K562 (cell line): Measurements from ENCODE around the gene CDC25B. TPM values are rescaled to one million over a fixed set of nuclear protein-coding genes. Genes with fewer than 3 reads are reported as not detected.

Experiments used
- ATAC-seq: fragments of 200-7000 bp; cut with Tn5 transposase; 3 replicates; pipeline ENCODE4 v1.9.1; 2020; ENCODE audit warnings: moderate library complexity
- BruUV-seq: library from RNA; stranded (reverse); fragments of 400-500 nt; replicated peaks from 2 replicates; lab custom pipeline; 2021; lab: Mats Ljungman, UMichigan
- CTCF ChIA-PET: fragments of 300-600 bp; formaldehyde crosslinking; extraction: SDS; loops from one replicate; lab custom pipeline; 2021; ENCODE audit warnings: low intra/inter-chr PET ratio; lab: Yijun Ruan, JAX
- POLR2A ChIA-PET: fragments of 300-600, 350-650 bp; sonication (Branson Sonifier 250); formaldehyde crosslinking; extraction: SDS; loops from one replicate; lab custom pipeline; 2021; ENCODE audit warnings: antibody characterized with exemption, inconsistent platforms; lab: Yijun Ruan, JAX
- DNase-seq, 4 experiments: peaks; one replicate each; pipeline versions ENCODE4 v3.0.0 to v3.0.0-alpha.2; 2011 to 2018; ENCODE audit warnings: low spot score in 3 of 4, mixed read lengths in 3 of 4; ENCODE audit errors: extremely low read depth in 1 of 4
- FAIRE-seq: peaks from 2 replicates; lab custom pipeline; 2011; peaks lifted over from hg19 to GRCh38; lab: Jason Lieb, UNC
- H2AFZ ChIP-seq: 2 replicates; pipeline ENCODE4 v1.6.0; 2011; ENCODE audit warnings: low read depth, low read length, control low read depth, inconsistent platforms
- H3K27ac ChIP-seq: fragments of 200-600 bp; 3 replicates; pipeline ENCODE4 v1.8.0; 2011; ENCODE audit warnings: low read depth, mild to moderate bottlenecking, control low read depth, inconsistent platforms, low read length, moderate library complexity, mixed read lengths; ENCODE audit errors: extremely low read depth
- H3K27me3 ChIP-seq, 2 experiments: fragments of 300-600 bp in 1 of 2; 2 replicates in 1 of 2; 3 replicates in 1 of 2; pipeline versions ENCODE4 v1.6.0 to v1.8.0; 2011; ENCODE audit warnings: inconsistent platforms in 2 of 2, low read length in 2 of 2, mild to moderate bottlenecking in 1 of 2, mixed read lengths in 1 of 2, moderate library complexity in 1 of 2; ENCODE audit not compliant: control insufficient read depth in 2 of 2, insufficient read depth in 2 of 2
- H3K36me3 ChIP-seq: fragments of 300-600 bp; 3 replicates; pipeline ENCODE4 v1.8.0; 2011; ENCODE audit warnings: mild to moderate bottlenecking, low read length, inconsistent platforms; ENCODE audit not compliant: control insufficient read depth, insufficient read depth
- H3K4me1 ChIP-seq, 2 experiments: fragments of 200-600 bp in 1 of 2; replicated peaks in 1 of 2; 2 replicates in 1 of 2; 3 replicates in 1 of 2; pipeline versions ENCODE4 v1.5.1 to v1.8.0; 2011; ENCODE audit warnings: inconsistent platforms in 2 of 2, low read length in 2 of 2, mild to moderate bottlenecking in 1 of 2, mixed read lengths in 1 of 2, moderate library complexity in 1 of 2; ENCODE audit not compliant: control insufficient read depth in 2 of 2, insufficient read depth in 2 of 2
- H3K4me2 ChIP-seq: 2 replicates; pipeline ENCODE4 v1.6.1; 2011; ENCODE audit warnings: low read length, control low read depth, inconsistent platforms, mixed read lengths; ENCODE audit not compliant: insufficient read depth
- H3K4me3 ChIP-seq: fragments of 200-600 bp; sonication (generic), shearing (Covaris generic); 2 replicates; pipeline ENCODE4 v1.5.1; 2016; ENCODE audit warnings: control low read depth, inconsistent platforms
- H3K79me2 ChIP-seq: fragments of 200-600 bp; 3 replicates; pipeline ENCODE4 v1.8.0; 2011; ENCODE audit warnings: low read length, inconsistent platforms; ENCODE audit not compliant: control insufficient read depth, insufficient read depth
- H3K9ac ChIP-seq, 2 experiments: 2 replicates each; pipeline versions ENCODE4 v1.6.0 to v1.6.1; 2011; ENCODE audit warnings: low read depth in 2 of 2, low read length in 2 of 2, control low read depth in 1 of 2, inconsistent platforms in 1 of 2, mild to moderate bottlenecking in 1 of 2, mixed read lengths in 1 of 2; ENCODE audit not compliant: insufficient read depth in 1 of 2
- H3K9me1 ChIP-seq: one replicate; pipeline ENCODE4 v1.6.0; 2011; ENCODE audit warnings: inconsistent platforms, mild to moderate bottlenecking, low read length, moderate library complexity; ENCODE audit not compliant: control insufficient read depth, insufficient read depth
- H3K9me3 ChIP-seq: replicated peaks from 2 replicates; pipeline ENCODE4 v1.5.1; 2011; ENCODE audit warnings: low read depth, low read length, inconsistent platforms; ENCODE audit not compliant: control insufficient read depth, insufficient read depth
- H4K20me1 ChIP-seq: replicated peaks from 2 replicates; pipeline ENCODE4 v1.6.1; 2011; ENCODE audit warnings: low read length, inconsistent platforms, mixed read lengths; ENCODE audit not compliant: control insufficient read depth, insufficient read depth
- ATF6 ChIP-seq: sonication (generic); formaldehyde crosslinking; IDR thresholded peaks from 2 replicates; pipeline ENCODE4 v1.4.0; 2020; ENCODE audit warnings: mild to moderate bottlenecking, missing genetic modification reagents
- BMI1 ChIP-seq: fragments of 150-350 bp; IDR thresholded peaks from 2 replicates; pipeline ENCODE4 v1.6.1; 2014; ENCODE audit warnings: low read length
- CEBPG ChIP-seq, 3 experiments: fragments of 200-800 bp in 1 of 3; sonication (Bioruptor generic) in 1 of 3; sonication (generic) in 1 of 3; formaldehyde crosslinking in 1 of 3; IDR thresholded peaks in 2 of 3; conservative IDR thresholded peaks in 1 of 3; 2 replicates each; pipeline versions ENCODE4 v1.6.1 to v1.8.0; 2016 to 2022; ENCODE audit warnings: missing compliant biosample characterization in 2 of 3, missing genetic modification characterization in 2 of 3, mild to moderate bottlenecking in 1 of 3, missing genetic modification reagents in 1 of 3
- CREB3 ChIP-seq: fragments of 450-650 bp; conservative IDR thresholded peaks from 2 replicates; pipeline ENCODE4 v1.6.1; 2016; ENCODE audit warnings: missing genetic modification characterization, low read depth, mild to moderate bottlenecking, missing compliant biosample characterization, moderate library complexity
- EHMT2 ChIP-seq: fragments of 450-650 bp; IDR thresholded peaks from 2 replicates; pipeline ENCODE4 v1.6.1; 2018; ENCODE audit warnings: antibody characterized with exemption
- HDGF ChIP-seq: fragments of 450-650 bp; IDR thresholded peaks from 2 replicates; pipeline ENCODE4 v1.6.1; 2016
- ID3 ChIP-seq, 2 experiments: fragments of 250-450 bp in 1 of 2; fragments of 450-650 bp in 1 of 2; sonication (Bioruptor Pico) in 1 of 2; IDR thresholded peaks; 2 replicates each; pipeline versions ENCODE4 v1.6.1 to v1.8.0; 2016 to 2021; ENCODE audit warnings: mild to moderate bottlenecking in 2 of 2, moderate library complexity in 2 of 2, missing compliant biosample characterization in 1 of 2, missing genetic modification characterization in 1 of 2
- LCOR ChIP-seq: sonication (generic); formaldehyde crosslinking; IDR thresholded peaks from 2 replicates; pipeline ENCODE4 v1.8.0; 2022; ENCODE audit warnings: mild to moderate bottlenecking, missing genetic modification reagents
- MBD2 ChIP-seq: sonication (generic); IDR thresholded peaks from 2 replicates; pipeline ENCODE4 v1.6.1; 2016; ENCODE audit warnings: low read depth, borderline replicate concordance
- POLR2A ChIP-seq: fragments of 450-650 bp; conservative IDR thresholded peaks from 2 replicates; pipeline ENCODE4 v1.6.1; 2016
- RCOR1 ChIP-seq, 2 experiments: IDR thresholded peaks; 2 replicates each; pipeline ENCODE4 v1.6.1; 2012; ENCODE audit warnings: low read depth in 2 of 2, low read length in 2 of 2, borderline replicate concordance in 1 of 2, improper control_type of control experiment in 1 of 2
- RFX1 ChIP-seq: fragments of 450-650 bp; IDR thresholded peaks from 2 replicates; pipeline ENCODE4 v1.6.1; 2016; ENCODE audit warnings: mild to moderate bottlenecking, moderate library complexity
- TAF9B ChIP-seq: fragments of 450-650 bp; IDR thresholded peaks from 2 replicates; pipeline ENCODE4 v1.6.1; 2018; ENCODE audit warnings: mild to moderate bottlenecking; ENCODE audit not compliant: partially characterized antibody
- ZBED1 ChIP-seq: IDR thresholded peaks from 2 replicates; pipeline ENCODE4 v1.6.1; 2014
- ZNF143 ChIP-seq: sonication (generic); formaldehyde crosslinking; IDR thresholded peaks from 2 replicates; pipeline ENCODE4 v1.9.0; 2022; ENCODE audit warnings: mild to moderate bottlenecking, missing genetic modification reagents
- ZNF408 ChIP-seq: fragments of 250-450 bp; sonication (Bioruptor Pico); IDR thresholded peaks from 2 replicates; pipeline ENCODE4 v1.4.0; 2020; ENCODE audit warnings: low read depth, mild to moderate bottlenecking, moderate library complexity
- ZNF695 ChIP-seq: fragments of 450-650 bp; formaldehyde crosslinking; IDR thresholded peaks from 2 replicates; pipeline ENCODE4 v1.4.0; 2020; ENCODE audit warnings: mild to moderate bottlenecking, moderate library complexity
- ZNF766 ChIP-seq: fragments of 200-800 bp; sonication (Bioruptor generic); conservative IDR thresholded peaks from 2 replicates; pipeline ENCODE4 v1.6.1; 2016; ENCODE audit warnings: missing genetic modification characterization, missing compliant biosample characterization
- WGBS: fragments of 100-300 bp; shearing (Covaris generic); methylation state at CpG from one replicate; pipeline ENCODE4 v1.1.6; 2016; ENCODE audit warnings: low coverage, mixed read lengths; ENCODE audit not compliant: insufficient coverage; ENCODE audit errors: missing lambda C conversion rate; 5-methylcytosine and 5-hydroxymethylcytosine counted together
- in situ Hi-C: fragments of 300-500 bp; cut with MboI; formaldehyde crosslinking; loops from 4 replicates; pipeline ENCODE4 v1.15.0; 2018; ENCODE audit warnings: inconsistent platforms, mixed read lengths
- intact Hi-C: fragments of 100-400 bp; cut with micrococcal nuclease; formaldehyde crosslinking; loops from 2 replicates; pipeline ENCODE4 v1.14.2; 2022
- polyA plus RNA-seq, 8 experiments: library from polyadenylated mRNA; depleted of rRNA in 4 of 8; stranded (reverse) in 5 of 8; unstranded in 3 of 8; fragments of >200 nt; fragmentation: Nextera tagmentation in 2 of 8; fragmentation: Illumina TruSeq in 1 of 8; extraction: Ambion mirVana in 2 of 8; extraction: Trizol in 1 of 8; gene quantifications; 2 replicates each; pipeline versions ENCODE4 v1.2.1 to v1.2.3, GENCODE V29; 2011 to 2014; ENCODE audit warnings: inconsistent platforms in 1 of 8, missing spikeins in 1 of 8
- total RNA-seq, 7 experiments: library from RNA; depleted of rRNA in 6 of 7; stranded (reverse); fragments of >200 nt in 6 of 7; fragmentation: Illumina TruSeq in 2 of 7; extraction: Trizol in 2 of 7; gene quantifications; 2 replicates each; pipeline versions ENCODE4 v1.2.1 to v1.2.3, GENCODE V29; 2011 to 2021; ENCODE audit warnings: low replicate concordance in 1 of 7

The CDC25B gene
- total and polyA plus RNA-seq, 9 of the 15 experiments (the other 6 are each of a cell fraction or from before 2014, with no cell fraction given): 2.3 to 35.7 (median 9.5) TPM

GRCh38 chr20:3781153-3781910 is 14.8 kb upstream of the CDC25B start, which contains the start of gene SPEF1:
TSS of gene SPEF1 (minus strand) at chr20:3781448. CDS start at chr20:3781287, 161 bp downstream.
- Histone ChIP-seq H3K4me3 (peak within 1 kb of the TSS; percentile 42), H3K9ac (peak within 1 kb of the TSS in 1 of 2 experiments; percentile 76; a peak in 2 of 4 replicates), H3K9me1 (no peaks in the 10 kb centered on the region), H3K79me2 (peaks cover 31% of the 10 kb centered on the region), H3K9me3 (no peaks in the 10 kb centered on the region), H3K27me3 (no peaks in the 10 kb centered on the region), H4K20me1 (peaks cover 6% of the 10 kb centered on the region), H3K4me2 (peak within 1 kb of the TSS; percentile 75), H3K4me1 (peaks cover 8 to 54% of the 10 kb centered on the region in 2 experiments; a peak in 3 of 5 replicates), H2AFZ (0 out of 2 replicates have a peak within 1 kb of the TSS, but pooled peaks have one; percentile 35), H3K36me3 (peaks cover 21% of the 10 kb centered on the region; the same call in 1 of the 3 replicates), H3K27ac (no peak within 1 kb of the TSS; the same call in 2 of the 3 replicates)
- ChIA-PET POLR2A (interaction anchor here (0.7 to 1.5 kb wide), 6 partner anchors 14 to 319 kb away, joined by 3 to 5 read pairs (median 4); partner anchors contain the start of genes ADISSP and AP5S1), CTCF (no interaction called here)
- WGBS: 11% methylated on average over 27 of the region's 28 CpGs
- DNase-seq (peak; percentile 75 to 89 (median 80)), FAIRE-seq (peak; percentile 98), ATAC-seq (peak; percentile 87)
- intact Hi-C loops: loop anchor here (1.0 to 10.0 kb wide), 4 partner anchors 28 to 413 kb away; no protein-coding TSS in a partner anchor
- BruUV-seq: no TSS peak
- in situ Hi-C loops: no loop called here
- TF ChIP-seq ZNF143 (CRISPR knock-in tag): peak; percentile 91
- TF ChIP-seq ZNF766: peak; percentile 66; the same call in 1 of the 2 replicates
- TF ChIP-seq RFX1: peak; percentile 95
- TF ChIP-seq ZNF408 (CRISPR knock-in tag): no peak
- no peak for TF ChIP-seq ZNF695 (CRISPR knock-in tag)
- TF ChIP-seq ATF6 (CRISPR knock-in tag): no peak
- no peak for TF ChIP-seq ZBED1
- TF ChIP-seq EHMT2: no peak
- TF ChIP-seq BMI1: 0 out of 2 replicates have a peak, but pooled peaks have one; percentile 48
- TF ChIP-seq MBD2: 0 out of 2 replicates have a peak, but pooled peaks have one; percentile 48
- TF ChIP-seq POLR2A: no peak
- no peak for TF ChIP-seq CEBPG (CRISPR knock-in tag; IDR thresholded peaks at IDR 0.05)
- no peak for TF ChIP-seq CEBPG (tag; conservative IDR thresholded peaks at IDR 0.05 in 1 of 2, IDR thresholded peaks at IDR 0.05 in 1 of 2)
- peak in 1 of 2 experiments; percentile 37; a peak in 1 of 4 replicates for TF ChIP-seq RCOR1 (IDR thresholded peaks at IDR 0.05; ENCODE audit: borderline replicate concordance in 1 of 2, low read depth in 2 of 2, low read length in 2 of 2)
- peak; percentile 46; the same call in 1 of the 2 replicates for TF ChIP-seq LCOR (CRISPR knock-in tag)
- TF ChIP-seq ID3 (CRISPR knock-in tag; IDR thresholded peaks at IDR 0.05): no peak
- TF ChIP-seq ID3 (tag; IDR thresholded peaks at IDR 0.05): no peak
- TF ChIP-seq CREB3 (tag): no peak
- no peak for TF ChIP-seq TAF9B
- no peak for TF ChIP-seq HDGF
